Prostate gland (tissue), 2 donors: ENCODE results near the gene NUMB. TPM values are rescaled to one million over a fixed set of nuclear protein-coding genes. Genes with fewer than 3 reads are reported as not detected.
"Not testable (repeated sequence)": the region's sequence is repeated elsewhere in the genome, so short reads cannot be mapped to it uniquely, and the experiment has no call there.

Experiments used
- DNase-seq: peaks from one replicate; pipeline ENCODE4 v3.0.0-alpha.2; 2019; ENCODE audit warnings: low spot score
- H3K27ac ChIP-seq, 2 donors: fragments of 200-600 bp; sonication (generic); 2 replicates each; pipeline ENCODE4 v1.5.1; 2017 to 2019
- H3K27me3 ChIP-seq: fragments of 200-600 bp; sonication (generic); replicated peaks from 2 replicates; pipeline ENCODE4 v1.5.1; 2019; ENCODE audit not compliant: insufficient read depth
- H3K36me3 ChIP-seq, 2 donors: fragments of 200-600 bp; sonication (generic); 1 replicate in 1 of 2; 2 replicates in 1 of 2; pipeline versions ENCODE4 v1.5.1 to v1.8.1; 2017 to 2019
- H3K4me1 ChIP-seq: fragments of 200-600 bp; sonication (generic); replicated peaks from 2 replicates; pipeline ENCODE4 v1.5.1; 2019
- H3K4me3 ChIP-seq, 2 donors: fragments of 200-600 bp; sonication (generic); 2 replicates each; pipeline ENCODE4 v1.5.1; 2017 to 2019
- H3K9me3 ChIP-seq: fragments of 200-600 bp; sonication (generic); 2 replicates; pipeline ENCODE4 v1.5.1; 2017
- POLR2A ChIP-seq: fragments of 450-650 bp; IDR thresholded peaks from one replicate; pipeline ENCODE4 v1.6.1; 2016; ENCODE audit warnings: antibody characterized with exemption, mild to moderate bottlenecking
- POLR2AphosphoS5 ChIP-seq: sonication (generic); formaldehyde crosslinking; IDR thresholded peaks from one replicate; pipeline ENCODE4 v1.6.1; 2017; ENCODE audit warnings: antibody characterized with exemption
- WGBS: methylation state at CpG from one replicate; pipeline ENCODE4 v1.1.5; 2018; 5-methylcytosine and 5-hydroxymethylcytosine counted together
- intact Hi-C: fragments of 100-400 bp; cut with DNase I; formaldehyde crosslinking; loops from one replicate; pipeline ENCODE4 v1.14.2; 2022
- total RNA-seq, 2 donors: library from RNA; depleted of rRNA; stranded (reverse); fragments of >200 nt; gene quantifications; one replicate each; pipeline ENCODE4 v1.1.0, GENCODE V29; 2016
- TF ChIP-seq, protein P1 (sequence below), 4 experiments: fragments of 200-600 bp in 2 of 4; fragments of 450-650 bp in 2 of 4; sonication (generic) in 2 of 4; IDR thresholded peaks; 1 replicate in 3 of 4; 2 replicates in 1 of 4; pipeline ENCODE4 v1.5.1; 2016 to 2019; ENCODE audit warnings: antibody characterized with exemption in 4 of 4, mild to moderate bottlenecking in 2 of 4, moderate library complexity in 2 of 4

NUMB gene
- total RNA-seq, 2 donors from 2014 or later, result 38.4 to 57.8 TPM

DNA sequence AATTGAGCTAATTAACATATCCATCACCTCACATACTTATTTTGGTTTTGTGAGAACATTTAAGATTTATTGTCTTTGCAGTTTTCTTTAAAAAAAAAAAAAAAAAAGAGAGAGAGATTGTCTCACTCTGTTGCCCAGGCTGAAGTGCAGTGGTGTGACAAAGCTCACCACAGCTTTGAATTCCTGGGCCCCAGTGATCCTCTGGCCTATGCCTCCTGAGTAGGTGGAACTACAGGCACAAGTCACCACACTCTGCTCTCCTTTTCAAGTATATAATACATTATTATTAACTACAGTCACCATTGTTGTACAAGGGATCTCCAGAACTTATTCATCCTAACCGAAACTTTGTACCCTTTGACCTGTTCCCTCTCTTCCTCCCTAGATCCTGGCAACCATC, 64.0 kb downstream of the NUMB start:
- no peak for DNase-seq
- Histone ChIP-seq H3K36me3 (no peaks in the 10 kb centered on the region), H3K27ac (no peak overlapping the region), H3K9me3 (no peaks in the 10 kb centered on the region), H3K27me3 (no peaks in the 10 kb centered on the region), H3K4me1 (no peaks in the 10 kb centered on the region), H3K4me3 (no peak overlapping the region)
- TF ChIP-seq POLR2A (no peak), POLR2AphosphoS5 (no peak)
- TF ChIP-seq, protein P1, sequence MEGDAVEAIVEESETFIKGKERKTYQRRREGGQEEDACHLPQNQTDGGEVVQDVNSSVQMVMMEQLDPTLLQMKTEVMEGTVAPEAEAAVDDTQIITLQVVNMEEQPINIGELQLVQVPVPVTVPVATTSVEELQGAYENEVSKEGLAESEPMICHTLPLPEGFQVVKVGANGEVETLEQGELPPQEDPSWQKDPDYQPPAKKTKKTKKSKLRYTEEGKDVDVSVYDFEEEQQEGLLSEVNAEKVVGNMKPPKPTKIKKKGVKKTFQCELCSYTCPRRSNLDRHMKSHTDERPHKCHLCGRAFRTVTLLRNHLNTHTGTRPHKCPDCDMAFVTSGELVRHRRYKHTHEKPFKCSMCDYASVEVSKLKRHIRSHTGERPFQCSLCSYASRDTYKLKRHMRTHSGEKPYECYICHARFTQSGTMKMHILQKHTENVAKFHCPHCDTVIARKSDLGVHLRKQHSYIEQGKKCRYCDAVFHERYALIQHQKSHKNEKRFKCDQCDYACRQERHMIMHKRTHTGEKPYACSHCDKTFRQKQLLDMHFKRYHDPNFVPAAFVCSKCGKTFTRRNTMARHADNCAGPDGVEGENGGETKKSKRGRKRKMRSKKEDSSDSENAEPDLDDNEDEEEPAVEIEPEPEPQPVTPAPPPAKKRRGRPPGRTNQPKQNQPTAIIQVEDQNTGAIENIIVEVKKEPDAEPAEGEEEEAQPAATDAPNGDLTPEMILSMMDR (IDR thresholded peaks at IDR 0.05), result no peak
- intact Hi-C loops, result no loop called here
- 97% methylated on average over 1 of the region's 1 CpG for WGBS

DNA sequence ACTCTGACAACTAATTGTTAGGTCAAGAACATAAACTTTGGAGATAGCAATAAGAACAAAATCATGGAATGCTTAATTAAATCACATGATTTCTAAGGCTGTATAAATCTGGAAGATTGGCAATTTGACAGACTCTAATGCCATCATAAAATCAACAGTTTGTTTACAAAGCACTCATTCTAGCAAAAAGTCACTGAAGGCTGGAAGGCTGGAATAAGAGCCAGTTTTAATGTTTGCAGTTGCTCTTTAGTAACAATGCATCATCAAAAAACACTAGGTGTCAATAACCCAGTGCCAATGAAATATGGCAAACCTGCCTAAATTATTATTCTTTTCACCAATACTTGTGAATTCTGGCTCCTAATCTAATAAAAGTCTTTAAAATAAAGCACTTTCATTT, 65.0 kb downstream of the NUMB start:
- H3K27me3 ChIP-seq, result no peaks in the 10 kb centered on the region
- no peak overlapping the region for H3K4me3 ChIP-seq
- no peak for TF ChIP-seq POLR2A
- TF ChIP-seq, protein P1 (IDR thresholded peaks at IDR 0.05), result no peak
- TF ChIP-seq POLR2AphosphoS5, result no peak
- no peaks in the 10 kb centered on the region for H3K36me3 ChIP-seq
- H3K4me1 ChIP-seq, result no peaks in the 10 kb centered on the region
- no peak for DNase-seq
- no peaks in the 10 kb centered on the region for H3K9me3 ChIP-seq
- intact Hi-C loops, result no loop called here
- H3K27ac ChIP-seq, result no peak overlapping the region

DNA sequence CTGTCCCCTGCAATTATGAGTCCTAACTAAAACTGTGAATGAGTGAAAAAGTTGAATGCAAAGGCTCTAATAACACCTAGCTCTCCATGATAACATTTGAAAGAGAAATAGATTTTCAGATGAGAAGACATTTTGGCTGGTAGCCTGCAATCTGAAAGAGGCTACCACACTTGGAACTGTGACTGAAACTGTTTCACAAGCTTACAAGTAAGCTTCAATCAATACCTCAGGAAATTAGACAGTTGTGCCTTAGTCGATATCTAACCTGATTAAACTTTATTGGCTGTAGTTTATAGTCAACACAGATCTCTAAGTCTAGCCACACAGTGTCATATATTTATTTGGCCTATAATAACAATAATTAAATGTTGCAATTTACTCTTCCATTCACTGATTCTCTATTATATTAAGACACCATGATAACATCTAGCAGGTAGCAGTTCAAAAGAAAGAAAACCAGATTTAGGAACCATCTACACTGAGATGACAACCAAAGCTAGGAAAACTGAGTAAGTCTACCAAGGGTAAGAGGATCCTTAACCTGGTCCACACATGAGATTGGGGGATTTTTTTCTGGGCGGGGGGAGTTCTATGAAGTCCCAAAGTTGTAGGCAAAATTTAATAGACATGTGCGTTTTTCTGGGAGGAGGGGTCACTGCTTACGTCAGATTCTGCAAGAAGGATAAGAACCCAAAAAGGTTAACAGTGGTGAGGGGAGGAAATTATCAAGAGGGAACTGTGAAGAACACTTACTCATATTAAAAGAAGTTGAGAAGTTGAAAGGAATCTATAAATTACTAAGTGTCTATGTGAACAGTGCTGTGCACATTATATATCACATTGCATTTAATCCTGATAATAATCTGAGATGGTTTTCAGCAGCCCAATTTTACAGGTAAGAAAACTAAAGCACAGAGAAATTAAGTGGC, 65.8 kb downstream of the NUMB start:
- WGBS, result 74% methylated on average over 4 of the region's 4 CpGs
- TF ChIP-seq POLR2A, result no peak
- TF ChIP-seq, protein P1 (IDR thresholded peaks at IDR 0.05), result no peak
- no peak for TF ChIP-seq POLR2AphosphoS5
- intact Hi-C loops, result no loop called here

DNA sequence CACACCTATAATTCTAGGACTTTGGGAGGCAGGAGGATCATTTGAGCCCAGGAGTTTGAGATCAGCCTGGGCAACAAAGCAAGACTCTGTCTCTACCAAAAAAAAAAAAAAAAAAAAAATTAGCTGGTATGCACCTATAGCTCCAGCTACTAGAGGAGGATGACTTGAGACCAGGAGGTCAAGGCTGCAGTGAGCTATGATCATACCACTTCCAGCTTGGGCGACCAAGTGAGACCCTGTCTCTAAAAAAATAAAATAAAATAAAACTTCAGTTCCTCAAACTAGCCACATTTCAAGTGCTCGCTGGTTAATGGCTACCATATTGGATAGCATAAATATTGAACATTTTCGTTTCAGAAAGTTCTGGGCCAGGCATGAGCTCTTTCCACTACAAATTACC, 70.5 kb downstream of the NUMB start:
- H3K27me3 ChIP-seq, DNase-seq, H3K36me3 ChIP-seq, H3K27ac ChIP-seq, H3K4me3 ChIP-seq, H3K9me3 ChIP-seq, H3K4me1 ChIP-seq, intact Hi-C loops: not testable (repeated sequence)
- WGBS, result 100% methylated on average over 3 of the region's 3 CpGs

More for the DNA sequence above, 65.8 kb downstream of the NUMB start:
- Histone ChIP-seq H3K36me3 (no peaks in the 10 kb centered on the region), H3K9me3 (no peaks in the 10 kb centered on the region), H3K27ac (no peak overlapping the region), H3K27me3 (no peaks in the 10 kb centered on the region), H3K4me3 (no peak overlapping the region), H3K4me1 (no peaks in the 10 kb centered on the region)
- DNase-seq, result no peak

DNA sequence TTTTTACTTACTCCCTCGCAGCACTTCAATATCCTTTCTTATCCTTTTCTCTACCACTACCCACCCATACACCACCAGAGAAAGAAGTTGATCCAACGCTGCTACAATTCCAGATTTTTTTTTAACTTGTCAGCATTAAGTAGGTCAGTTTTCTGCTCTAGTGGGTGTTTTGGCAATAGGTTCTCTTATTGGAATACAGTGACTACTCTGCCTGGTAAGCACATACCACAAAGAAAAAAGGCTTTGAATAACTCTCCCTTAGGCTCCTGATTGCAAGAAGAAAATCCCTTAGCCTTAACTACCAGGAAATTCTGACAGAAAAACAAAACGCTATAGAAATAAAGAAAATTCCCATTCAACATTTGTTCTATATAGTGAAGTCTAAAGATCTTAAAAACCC, 72.0 kb downstream of the NUMB start:
- no peak for TF ChIP-seq POLR2AphosphoS5
- TF ChIP-seq, protein P1 (IDR thresholded peaks at IDR 0.05), result no peak
- TF ChIP-seq POLR2A, result no peak
- no peaks in the 10 kb centered on the region for H3K9me3 ChIP-seq
- 63% methylated on average over 3 of the region's 3 CpGs for WGBS
- no peak for DNase-seq
- no peaks in the 10 kb centered on the region for H3K27me3 ChIP-seq
- H3K27ac ChIP-seq, result no peak overlapping the region
- H3K4me1 ChIP-seq, result no peaks in the 10 kb centered on the region
- H3K4me3 ChIP-seq, result no peak overlapping the region
- intact Hi-C loops, result no loop called here
- no peaks in the 10 kb centered on the region for H3K36me3 ChIP-seq

DNA sequence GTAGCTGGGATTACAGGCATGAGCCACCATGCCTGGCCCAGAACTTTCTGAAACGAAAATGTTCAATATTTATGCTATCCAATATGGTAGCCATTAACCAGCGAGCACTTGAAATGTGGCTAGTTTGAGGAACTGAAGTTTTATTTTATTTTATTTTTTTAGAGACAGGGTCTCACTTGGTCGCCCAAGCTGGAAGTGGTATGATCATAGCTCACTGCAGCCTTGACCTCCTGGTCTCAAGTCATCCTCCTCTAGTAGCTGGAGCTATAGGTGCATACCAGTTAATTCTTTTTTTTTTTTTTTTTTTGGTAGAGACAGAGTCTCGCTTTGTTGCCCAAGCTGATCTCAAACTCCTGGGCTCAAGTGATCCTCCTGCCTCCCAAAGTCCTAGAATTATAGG, 73.3 kb downstream of the NUMB start:
- intact Hi-C loops, H3K27ac ChIP-seq, DNase-seq, H3K9me3 ChIP-seq, H3K4me1 ChIP-seq, H3K27me3 ChIP-seq, H3K36me3 ChIP-seq, H3K4me3 ChIP-seq: not testable (repeated sequence)
- WGBS, result 99% methylated on average over 4 of the region's 4 CpGs
